Memory B cell (primary cell): Measurements from ENCODE around the gene FXR2.

Experiments used
- ATAC-seq: fragments of 150-1000 bp; cut with Tn5 transposase; 2 replicates; pipeline ENCODE4 v1.10.0; 2021; ENCODE audit warnings: low read depth, mild to moderate bottlenecking, moderate library complexity
- DNase-seq, 2 donors: peaks; one replicate each; pipeline ENCODE4 v3.0.0; 2022; ENCODE audit warnings: low spot score in 2 of 2
- H3K27ac Mint-ChIP-seq: one replicate; pipeline ENCODE4 v1.8.0; 2022; ENCODE audit warnings: mild to moderate bottlenecking, moderate library complexity, mixed read lengths
- H3K27me3 Mint-ChIP-seq: one replicate; pipeline ENCODE4 v1.8.0; 2022; ENCODE audit warnings: mixed read lengths
- H3K36me3 Mint-ChIP-seq: one replicate; pipeline ENCODE4 v1.8.0; 2022; ENCODE audit warnings: mild to moderate bottlenecking, mixed read lengths
- H3K4me1 Mint-ChIP-seq: one replicate; pipeline ENCODE4 v1.8.0; 2022; ENCODE audit warnings: mixed read lengths
- H3K4me3 Mint-ChIP-seq: one replicate; pipeline ENCODE4 v1.8.0; 2022; ENCODE audit warnings: mild to moderate bottlenecking, moderate library complexity, mixed read lengths
- H3K9me3 Mint-ChIP-seq: one replicate; pipeline ENCODE4 v1.8.0; 2022; ENCODE audit warnings: mixed read lengths

The FXR2 gene

DNA sequence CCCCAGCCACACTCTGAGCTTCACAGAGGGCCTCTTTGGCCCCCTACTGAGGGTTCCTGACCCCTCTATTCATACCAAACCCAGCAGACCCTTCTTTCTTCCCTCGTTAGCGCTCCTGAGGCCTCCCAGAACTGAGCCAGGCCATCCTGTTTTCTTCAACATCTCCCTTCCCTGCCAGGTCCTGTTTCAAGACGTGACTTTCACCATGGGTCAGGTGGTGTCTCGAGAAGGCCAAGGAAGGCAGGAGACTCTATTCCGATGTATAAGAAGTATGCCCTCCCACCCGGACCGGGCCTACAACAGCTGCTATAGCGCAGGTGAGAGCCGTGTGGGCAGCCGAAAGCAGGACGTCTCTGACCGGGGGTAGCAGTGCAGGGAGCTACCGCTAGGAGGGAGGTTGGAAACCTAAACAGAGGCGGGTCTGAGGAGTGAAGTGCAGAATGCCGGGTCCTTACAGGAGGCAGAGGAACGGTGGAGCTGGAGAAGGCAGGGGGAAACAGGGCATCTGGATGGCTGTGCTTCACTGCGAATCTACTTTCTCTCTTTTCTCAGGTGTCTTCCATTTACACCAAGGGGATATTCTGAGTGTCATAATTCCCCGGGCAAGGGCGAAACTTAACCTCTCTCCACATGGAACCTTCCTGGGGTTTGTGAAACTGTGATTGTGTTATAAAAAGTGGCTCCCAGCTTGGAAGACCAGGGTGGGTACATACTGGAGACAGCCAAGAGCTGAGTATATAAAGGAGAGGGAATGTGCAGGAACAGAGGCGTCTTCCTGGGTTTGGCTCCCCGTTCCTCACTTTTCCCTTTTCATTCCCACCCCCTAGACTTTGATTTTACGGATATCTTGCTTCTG lies 54.3 kb downstream of the FXR2 start:
- ATAC-seq (peak; percentile 34), DNase-seq (peak; percentile 59 to 64)
- Mint-ChIP-seq H3K36me3 (peaks cover 6% of the 10 kb centered on the region), H3K4me1 (peaks cover 47% of the 10 kb centered on the region), H3K27ac (peak overlapping the region; percentile 99), H3K4me3 (peak overlapping the region; percentile 98), H3K9me3 (no peaks in the 10 kb centered on the region), H3K27me3 (no peaks in the 10 kb centered on the region)

DNA sequence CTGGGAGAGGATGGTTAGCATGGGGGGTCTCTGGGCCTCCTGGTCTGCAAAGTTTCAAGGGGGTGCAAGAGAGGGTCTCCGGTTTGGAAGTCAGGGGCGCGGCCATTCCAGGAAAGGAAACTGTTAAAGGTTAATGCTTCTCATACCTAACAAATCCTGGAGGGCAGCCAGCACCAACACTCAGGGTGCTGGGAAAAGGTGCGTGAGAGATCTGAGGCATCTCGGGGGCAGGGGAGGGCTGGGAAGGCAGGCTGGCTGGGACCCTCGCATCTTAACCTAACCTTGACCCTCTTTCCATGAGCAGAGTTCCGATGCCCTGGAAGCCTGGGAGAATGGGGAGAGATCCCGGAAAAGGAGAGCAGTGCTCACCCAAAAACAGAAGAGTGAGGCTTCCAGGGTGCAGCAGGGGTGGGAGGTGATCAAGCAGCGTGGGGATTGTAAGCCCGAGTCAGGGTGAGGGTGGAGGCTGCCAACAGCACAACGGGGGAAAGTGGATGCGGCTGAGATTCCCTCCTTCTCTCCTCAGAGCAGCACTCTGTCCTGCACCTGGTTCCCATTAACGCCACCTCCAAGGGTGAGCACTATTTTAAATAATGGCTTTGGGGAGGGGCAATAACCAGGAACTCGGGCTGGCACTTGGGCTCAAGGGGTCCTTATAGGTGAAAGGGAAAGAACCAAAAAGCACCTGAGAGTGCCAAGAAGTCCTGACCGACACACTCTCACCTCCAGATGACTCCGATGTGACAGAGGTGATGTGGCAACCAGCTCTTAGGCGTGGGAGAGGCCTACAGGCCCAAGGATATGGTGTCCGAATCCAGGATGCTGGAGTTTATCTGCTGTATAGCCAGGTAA lies 55.2 kb downstream of the FXR2 start:
- H3K36me3 Mint-ChIP-seq, result peaks cover 5% of the 10 kb centered on the region
- H3K4me3 Mint-ChIP-seq, result peak overlapping the region; percentile 98
- DNase-seq, result no peak
- no peaks in the 10 kb centered on the region for H3K9me3 Mint-ChIP-seq
- peak overlapping the region; percentile 99 for H3K27ac Mint-ChIP-seq
- no peaks in the 10 kb centered on the region for H3K27me3 Mint-ChIP-seq
- no peak for ATAC-seq
- peaks cover 51% of the 10 kb centered on the region for H3K4me1 Mint-ChIP-seq

DNA sequence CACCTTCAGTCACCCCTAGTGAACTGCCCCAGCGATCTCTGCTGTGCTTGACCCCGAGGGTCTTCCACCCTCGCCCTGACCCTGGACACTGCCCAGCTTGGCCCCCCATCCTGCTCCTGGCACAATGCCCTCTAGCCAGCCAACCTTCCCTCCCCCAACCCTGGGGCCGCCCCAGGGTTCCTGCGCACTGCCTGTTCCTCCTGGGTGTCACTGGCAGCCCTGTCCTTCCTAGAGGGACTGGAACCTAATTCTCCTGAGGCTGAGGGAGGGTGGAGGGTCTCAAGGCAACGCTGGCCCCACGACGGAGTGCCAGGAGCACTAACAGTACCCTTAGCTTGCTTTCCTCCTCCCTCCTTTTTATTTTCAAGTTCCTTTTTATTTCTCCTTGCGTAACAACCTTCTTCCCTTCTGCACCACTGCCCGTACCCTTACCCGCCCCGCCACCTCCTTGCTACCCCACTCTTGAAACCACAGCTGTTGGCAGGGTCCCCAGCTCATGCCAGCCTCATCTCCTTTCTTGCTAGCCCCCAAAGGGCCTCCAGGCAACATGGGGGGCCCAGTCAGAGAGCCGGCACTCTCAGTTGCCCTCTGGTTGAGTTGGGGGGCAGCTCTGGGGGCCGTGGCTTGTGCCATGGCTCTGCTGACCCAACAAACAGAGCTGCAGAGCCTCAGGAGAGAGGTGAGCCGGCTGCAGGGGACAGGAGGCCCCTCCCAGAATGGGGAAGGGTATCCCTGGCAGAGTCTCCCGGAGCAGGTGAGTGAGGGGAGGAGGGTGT lies 56.0 kb downstream of the FXR2 start, which contains the start of gene TNFSF13:
Gene TNFSF13, plus strand, starts transcription at position 207 of the 776 bp plus-strand sequence. Its CDS starts 290 bp downstream, at position 497.
- Mint-ChIP-seq H3K36me3 (peaks cover 5% of the 10 kb centered on the region), H3K27me3 (no peaks in the 10 kb centered on the region), H3K4me1 (peaks cover 51% of the 10 kb centered on the region), H3K4me3 (peak within 1 kb of the TSS; percentile 86), H3K9me3 (no peaks in the 10 kb centered on the region), H3K27ac (peak within 1 kb of the TSS; percentile 99)
- DNase-seq (no peak), ATAC-seq (no peak)

DNA sequence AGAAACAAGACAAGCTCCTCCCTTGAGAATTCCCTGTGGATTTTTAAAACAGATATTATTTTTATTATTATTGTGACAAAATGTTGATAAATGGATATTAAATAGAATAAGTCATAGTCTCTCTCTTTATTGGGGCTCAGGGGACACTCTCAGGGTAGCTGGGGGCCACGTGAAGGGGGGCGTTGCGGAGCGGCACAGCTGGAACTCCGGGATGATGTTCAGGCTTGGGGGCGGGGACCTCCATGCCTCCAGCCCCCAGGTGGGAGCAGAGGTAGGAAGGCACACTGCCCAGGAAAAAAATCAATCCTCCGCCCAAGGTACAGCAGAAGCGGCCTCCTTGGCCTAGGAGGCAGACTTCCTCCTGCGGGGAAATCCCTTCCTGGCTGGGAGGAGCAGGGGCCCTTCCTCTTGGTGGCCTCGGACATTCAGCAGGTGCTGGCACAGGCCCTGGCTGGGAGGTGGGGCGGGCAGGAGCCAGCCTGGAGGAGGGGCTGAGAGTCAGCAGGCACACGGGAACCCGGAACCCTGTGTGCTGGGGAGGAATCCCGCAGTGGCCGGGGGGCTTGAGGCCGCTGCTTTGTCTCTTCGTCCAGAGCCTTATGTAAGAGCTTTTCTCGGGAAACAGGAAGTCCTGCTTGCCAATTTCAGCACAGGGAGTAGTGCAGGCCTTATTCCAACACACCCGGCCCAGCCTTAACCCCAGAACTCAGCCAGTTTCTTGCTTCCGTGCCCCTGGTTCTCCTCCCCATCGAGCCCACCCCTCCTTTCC lies 56.7 kb downstream of the FXR2 start:
- peak overlapping the region; percentile 99 for H3K27ac Mint-ChIP-seq
- DNase-seq (peak in 1 of 2 donors; percentile 45), ATAC-seq (peak; percentile 15)
- peaks cover 55% of the 10 kb centered on the region for H3K4me1 Mint-ChIP-seq
- H3K27me3 Mint-ChIP-seq, result no peaks in the 10 kb centered on the region
- peaks cover 5% of the 10 kb centered on the region for H3K36me3 Mint-ChIP-seq
- H3K4me3 Mint-ChIP-seq, result peak overlapping the region; percentile 86
- no peaks in the 10 kb centered on the region for H3K9me3 Mint-ChIP-seq

DNA sequence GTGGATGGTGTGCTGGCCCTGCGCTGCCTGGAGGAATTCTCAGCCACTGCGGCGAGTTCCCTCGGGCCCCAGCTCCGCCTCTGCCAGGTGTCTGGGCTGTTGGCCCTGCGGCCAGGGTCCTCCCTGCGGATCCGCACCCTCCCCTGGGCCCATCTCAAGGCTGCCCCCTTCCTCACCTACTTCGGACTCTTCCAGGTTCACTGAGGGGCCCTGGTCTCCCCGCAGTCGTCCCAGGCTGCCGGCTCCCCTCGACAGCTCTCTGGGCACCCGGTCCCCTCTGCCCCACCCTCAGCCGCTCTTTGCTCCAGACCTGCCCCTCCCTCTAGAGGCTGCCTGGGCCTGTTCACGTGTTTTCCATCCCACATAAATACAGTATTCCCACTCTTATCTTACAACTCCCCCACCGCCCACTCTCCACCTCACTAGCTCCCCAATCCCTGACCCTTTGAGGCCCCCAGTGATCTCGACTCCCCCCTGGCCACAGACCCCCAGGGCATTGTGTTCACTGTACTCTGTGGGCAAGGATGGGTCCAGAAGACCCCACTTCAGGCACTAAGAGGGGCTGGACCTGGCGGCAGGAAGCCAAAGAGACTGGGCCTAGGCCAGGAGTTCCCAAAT lies 57.4 kb downstream of the FXR2 start:
- Mint-ChIP-seq H3K4me3 (no peak overlapping the region), H3K27ac (peak overlapping the region; percentile 99), H3K4me1 (peaks cover 55% of the 10 kb centered on the region), H3K27me3 (no peaks in the 10 kb centered on the region), H3K9me3 (no peaks in the 10 kb centered on the region), H3K36me3 (peaks cover 5% of the 10 kb centered on the region)
- no peak for ATAC-seq
- no peak for DNase-seq

DNA sequence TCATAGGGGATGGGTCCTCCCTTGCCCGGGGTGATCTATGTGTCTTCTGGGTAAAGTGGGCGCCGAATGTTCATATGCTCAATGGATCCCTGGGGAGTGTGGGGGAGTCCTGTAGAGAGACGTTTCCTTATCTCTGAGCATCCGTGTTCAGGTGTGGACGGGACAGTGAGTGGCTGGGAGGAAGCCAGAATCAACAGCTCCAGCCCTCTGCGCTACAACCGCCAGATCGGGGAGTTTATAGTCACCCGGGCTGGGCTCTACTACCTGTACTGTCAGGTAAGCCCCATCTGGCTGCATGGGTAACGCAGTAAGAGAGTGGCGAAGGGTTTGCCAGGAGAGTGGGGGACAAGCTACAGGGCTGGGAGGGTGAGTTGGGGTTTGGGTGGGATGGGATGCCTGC lies 58.1 kb downstream of the FXR2 start:
- peak overlapping the region; percentile 2 for H3K4me3 Mint-ChIP-seq
- DNase-seq, result no peak
- ATAC-seq, result no peak

DNA sequence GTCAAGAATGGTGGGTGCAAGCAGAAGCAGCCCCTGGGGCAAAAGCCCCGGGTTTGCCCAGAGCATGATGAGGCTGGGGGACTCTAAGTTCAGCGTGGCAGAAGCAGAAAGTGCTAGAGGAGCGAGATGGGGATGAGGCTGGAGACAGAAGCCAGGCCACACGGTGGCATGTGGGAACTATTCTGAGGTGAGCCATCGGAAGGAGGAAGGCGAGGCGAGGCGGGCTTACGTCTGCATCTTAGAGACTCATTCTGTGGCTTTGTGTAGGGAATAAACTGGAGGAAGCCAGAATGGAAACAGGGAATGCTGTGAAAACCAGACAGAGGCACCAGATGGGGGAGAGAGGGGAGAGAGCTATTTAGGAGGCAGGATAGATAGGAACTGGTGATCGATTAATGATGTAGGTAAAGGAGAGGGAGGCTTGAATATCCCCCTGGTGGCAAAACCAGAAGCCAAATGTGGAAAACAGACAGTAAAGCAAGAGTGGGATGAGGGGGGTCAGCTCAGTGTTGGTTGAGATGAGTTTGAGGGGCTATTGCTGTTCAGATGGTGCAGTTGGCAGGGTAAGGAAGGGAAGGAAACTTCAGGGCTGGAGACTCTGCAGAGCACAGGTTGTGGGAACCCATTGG lies 59.3 kb downstream of the FXR2 start:
- no peaks in the 10 kb centered on the region for H3K27me3 Mint-ChIP-seq
- ATAC-seq (no peak), DNase-seq (no peak)
- peaks cover 54% of the 10 kb centered on the region for H3K4me1 Mint-ChIP-seq
- H3K36me3 Mint-ChIP-seq, result peaks cover 10% of the 10 kb centered on the region
- H3K27ac Mint-ChIP-seq, result peak overlapping the region; percentile 43
- no peak overlapping the region for H3K4me3 Mint-ChIP-seq
- H3K9me3 Mint-ChIP-seq, result no peaks in the 10 kb centered on the region

More for the DNA sequence above, 58.1 kb downstream of the FXR2 start:
- Mint-ChIP-seq H3K27me3 (no peaks in the 10 kb centered on the region), H3K36me3 (peaks cover 5% of the 10 kb centered on the region), H3K9me3 (no peaks in the 10 kb centered on the region), H3K27ac (peak overlapping the region; percentile 24), H3K4me1 (peaks cover 57% of the 10 kb centered on the region)

DNA sequence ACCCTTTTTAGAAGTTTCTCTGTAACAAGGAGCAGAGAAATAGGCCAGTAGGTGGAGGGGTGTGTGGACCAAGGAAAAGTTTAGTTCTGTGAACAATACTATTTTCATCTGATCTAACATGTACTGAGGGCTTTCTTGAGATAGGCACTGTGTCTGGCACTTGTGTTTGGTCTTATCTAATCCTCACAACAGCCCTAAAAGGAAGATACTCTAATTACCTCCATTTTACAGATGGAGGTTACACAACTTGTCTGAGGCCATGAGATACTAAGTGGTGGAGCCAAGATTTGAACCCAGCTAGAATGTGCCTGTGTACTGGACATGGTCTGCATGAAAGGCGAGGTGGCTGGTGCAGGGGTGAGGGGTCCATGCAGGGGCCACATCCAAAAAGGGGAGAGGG lies 61.3 kb downstream of the FXR2 start:
- no peak for DNase-seq
- no peak overlapping the region for H3K4me3 Mint-ChIP-seq
- peak overlapping the region; percentile 67 for H3K27ac Mint-ChIP-seq
- H3K36me3 Mint-ChIP-seq, result peaks cover 10% of the 10 kb centered on the region
- H3K4me1 Mint-ChIP-seq, result peaks cover 48% of the 10 kb centered on the region
- H3K27me3 Mint-ChIP-seq, result no peaks in the 10 kb centered on the region
- no peaks in the 10 kb centered on the region for H3K9me3 Mint-ChIP-seq
- no peak for ATAC-seq

DNA sequence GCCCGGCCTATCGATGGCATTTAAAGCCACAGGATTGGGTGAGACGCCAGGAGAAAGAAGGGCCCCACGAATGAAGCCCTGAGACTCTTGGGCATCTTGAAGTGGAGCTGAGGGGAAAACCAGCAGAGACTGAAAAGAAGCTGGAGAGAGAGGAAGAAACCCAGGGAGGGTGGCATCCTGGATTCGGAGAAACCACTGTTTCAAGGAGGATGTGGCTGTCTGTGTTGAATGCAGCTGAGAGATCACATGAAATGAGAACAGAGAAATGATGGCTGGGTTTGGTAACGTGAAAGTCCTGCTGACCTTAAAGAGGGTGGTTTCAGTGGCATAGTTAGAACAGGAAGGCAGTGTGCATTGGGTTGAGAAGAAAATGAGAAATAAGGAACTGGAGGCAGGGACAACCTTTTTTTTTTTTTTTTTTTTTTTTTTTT lies 62.1 kb downstream of the FXR2 start:
- Mint-ChIP-seq H3K4me3 (peak overlapping the region; percentile 27), H3K36me3 (peaks cover 10% of the 10 kb centered on the region), H3K27me3 (no peaks in the 10 kb centered on the region)

DNA sequence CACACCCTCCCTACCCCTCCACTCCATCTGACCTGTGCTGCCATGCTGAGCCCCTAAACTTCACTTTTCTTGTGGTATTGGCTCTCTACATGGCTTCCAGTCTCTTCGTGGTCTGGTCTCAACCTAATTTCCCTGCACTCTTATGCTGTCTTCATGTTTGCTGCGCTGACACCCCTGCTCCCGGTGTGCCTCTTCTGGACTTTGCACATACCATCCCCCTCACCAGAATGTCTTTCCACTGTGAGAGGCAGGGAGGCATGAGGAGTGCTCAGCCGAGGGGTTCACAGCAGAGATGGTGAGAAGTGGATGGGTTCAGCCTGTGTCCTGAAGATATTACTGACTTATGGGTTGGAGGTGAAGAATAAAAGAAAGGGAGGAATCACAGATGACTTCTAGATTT lies 63.3 kb downstream of the FXR2 start:
- DNase-seq, result no peak
- peak overlapping the region; percentile 67 for H3K27ac Mint-ChIP-seq
- peaks cover 46% of the 10 kb centered on the region for H3K4me1 Mint-ChIP-seq
- H3K4me3 Mint-ChIP-seq, result no peak overlapping the region
- no peaks in the 10 kb centered on the region for H3K27me3 Mint-ChIP-seq
- ATAC-seq, result no peak
- no peaks in the 10 kb centered on the region for H3K9me3 Mint-ChIP-seq
- peaks cover 10% of the 10 kb centered on the region for H3K36me3 Mint-ChIP-seq

More for the DNA sequence above, 62.1 kb downstream of the FXR2 start:
- peak; percentile 87 for ATAC-seq
- Mint-ChIP-seq H3K9me3 (no peaks in the 10 kb centered on the region), H3K4me1 (peaks cover 49% of the 10 kb centered on the region), H3K27ac (peak overlapping the region; percentile 67)
- peak in 1 of 2 donors; percentile 56 for DNase-seq

DNA sequence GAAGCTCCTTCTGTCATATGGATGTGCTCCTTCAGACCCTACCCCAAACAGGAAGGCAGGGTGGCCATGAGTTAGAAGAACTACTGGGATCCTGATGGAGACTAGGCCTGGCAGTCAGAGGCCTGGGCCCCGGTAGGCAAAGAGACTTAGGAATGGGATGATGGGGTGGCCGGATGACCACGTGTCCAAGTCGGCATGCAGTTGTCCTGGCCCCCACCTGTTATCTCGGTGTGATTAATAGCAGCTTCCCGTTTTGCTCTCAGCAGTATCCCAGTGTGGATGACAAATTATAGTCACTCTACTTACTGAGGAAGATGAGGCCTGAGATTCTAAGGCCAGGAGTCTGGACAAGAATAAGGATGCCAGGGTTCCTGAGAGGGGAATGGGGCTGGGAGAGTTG lies 64.4 kb downstream of the FXR2 start:
- Mint-ChIP-seq H3K27ac (peak overlapping the region; percentile 52), H3K9me3 (no peaks in the 10 kb centered on the region), H3K36me3 (peaks cover 8% of the 10 kb centered on the region), H3K4me1 (peaks cover 41% of the 10 kb centered on the region), H3K4me3 (no peak overlapping the region), H3K27me3 (no peaks in the 10 kb centered on the region)
- DNase-seq (no peak), ATAC-seq (no peak)

DNA sequence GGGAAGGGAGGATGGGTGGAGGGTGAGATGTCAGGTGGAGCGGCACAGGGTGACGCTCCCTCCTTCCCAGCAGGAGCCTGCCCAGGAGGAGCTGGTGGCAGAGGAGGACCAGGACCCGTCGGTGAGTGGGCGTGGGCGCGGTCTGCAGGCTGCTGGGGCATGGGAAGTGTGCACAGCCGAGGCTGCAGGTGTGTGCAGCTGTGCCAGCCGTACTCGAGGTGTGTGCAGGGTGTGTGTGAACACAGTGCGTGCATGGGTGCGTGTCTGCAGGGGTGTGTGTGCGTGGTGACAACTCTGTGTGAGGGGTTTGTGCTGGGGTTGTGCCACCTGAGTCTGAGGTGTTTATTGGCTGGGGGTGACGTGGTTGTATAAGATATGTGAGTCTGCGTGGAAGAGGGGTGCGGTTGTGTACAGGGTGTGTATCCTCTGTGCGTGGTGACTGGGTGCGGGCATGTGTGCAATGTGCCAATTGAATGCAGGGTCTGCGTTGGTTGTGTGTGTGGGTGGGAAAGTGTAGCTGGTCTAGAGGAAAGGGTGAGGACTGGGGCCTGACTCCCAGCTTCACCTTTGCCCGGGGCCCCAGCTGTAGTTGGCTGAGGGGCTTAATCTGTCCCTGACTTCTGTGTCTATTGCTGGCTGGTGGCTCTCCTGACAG lies 65.2 kb downstream of the FXR2 start:
- peak overlapping the region; percentile 80 for H3K4me3 Mint-ChIP-seq
- H3K36me3 Mint-ChIP-seq, result peaks cover 5% of the 10 kb centered on the region
- peak overlapping the region; percentile 52 for H3K27ac Mint-ChIP-seq
- H3K4me1 Mint-ChIP-seq, result peaks cover 38% of the 10 kb centered on the region
- H3K9me3 Mint-ChIP-seq, result no peaks in the 10 kb centered on the region
- peak; percentile 41 for ATAC-seq
- no peaks in the 10 kb centered on the region for H3K27me3 Mint-ChIP-seq
- DNase-seq, result peak in 1 of 2 donors; percentile 46
